NB4 (cell line): ENCODE results near the gene NEK1.

Experiments
- DNase-seq: peaks from one replicate; pipeline ENCODE4 v3.0.0; 2010; ENCODE audit warnings: low read depth
- H3K4me3 ChIP-seq: one replicate; pipeline ENCODE4 v1.5.1; 2011; ENCODE audit warnings: mild to moderate bottlenecking, low read depth, low read length, moderate library complexity
- MAX ChIP-seq: IDR thresholded peaks from 2 replicates; pipeline ENCODE4 v1.6.1; 2011; ENCODE audit warnings: low read depth, low read length
- MYC ChIP-seq: IDR thresholded peaks from 2 replicates; pipeline ENCODE4 v1.6.1; 2011; ENCODE audit warnings: low read depth, low read length
- POLR2A ChIP-seq: IDR thresholded peaks from 2 replicates; pipeline ENCODE4 v1.6.1; 2011; ENCODE audit warnings: mild to moderate bottlenecking; ENCODE audit not compliant: insufficient read length; ENCODE audit errors: extremely low read depth
- TF ChIP-seq, protein P1 (sequence below): IDR thresholded peaks from one replicate; pipeline ENCODE4 v1.5.1; 2012; ENCODE audit warnings: low read depth, low read length

NEK1 gene

GRCh38 chr4:169369634-169370033 is 242.7 kb downstream of the NEK1 start:
- DNase-seq, result peak; percentile 3
- H3K4me3 ChIP-seq, result no peak overlapping the region
- TF ChIP-seq POLR2A (no peak), MAX (no peak), MYC (no peak)
- TF ChIP-seq, protein P1, sequence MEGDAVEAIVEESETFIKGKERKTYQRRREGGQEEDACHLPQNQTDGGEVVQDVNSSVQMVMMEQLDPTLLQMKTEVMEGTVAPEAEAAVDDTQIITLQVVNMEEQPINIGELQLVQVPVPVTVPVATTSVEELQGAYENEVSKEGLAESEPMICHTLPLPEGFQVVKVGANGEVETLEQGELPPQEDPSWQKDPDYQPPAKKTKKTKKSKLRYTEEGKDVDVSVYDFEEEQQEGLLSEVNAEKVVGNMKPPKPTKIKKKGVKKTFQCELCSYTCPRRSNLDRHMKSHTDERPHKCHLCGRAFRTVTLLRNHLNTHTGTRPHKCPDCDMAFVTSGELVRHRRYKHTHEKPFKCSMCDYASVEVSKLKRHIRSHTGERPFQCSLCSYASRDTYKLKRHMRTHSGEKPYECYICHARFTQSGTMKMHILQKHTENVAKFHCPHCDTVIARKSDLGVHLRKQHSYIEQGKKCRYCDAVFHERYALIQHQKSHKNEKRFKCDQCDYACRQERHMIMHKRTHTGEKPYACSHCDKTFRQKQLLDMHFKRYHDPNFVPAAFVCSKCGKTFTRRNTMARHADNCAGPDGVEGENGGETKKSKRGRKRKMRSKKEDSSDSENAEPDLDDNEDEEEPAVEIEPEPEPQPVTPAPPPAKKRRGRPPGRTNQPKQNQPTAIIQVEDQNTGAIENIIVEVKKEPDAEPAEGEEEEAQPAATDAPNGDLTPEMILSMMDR, result no peak

DNA sequence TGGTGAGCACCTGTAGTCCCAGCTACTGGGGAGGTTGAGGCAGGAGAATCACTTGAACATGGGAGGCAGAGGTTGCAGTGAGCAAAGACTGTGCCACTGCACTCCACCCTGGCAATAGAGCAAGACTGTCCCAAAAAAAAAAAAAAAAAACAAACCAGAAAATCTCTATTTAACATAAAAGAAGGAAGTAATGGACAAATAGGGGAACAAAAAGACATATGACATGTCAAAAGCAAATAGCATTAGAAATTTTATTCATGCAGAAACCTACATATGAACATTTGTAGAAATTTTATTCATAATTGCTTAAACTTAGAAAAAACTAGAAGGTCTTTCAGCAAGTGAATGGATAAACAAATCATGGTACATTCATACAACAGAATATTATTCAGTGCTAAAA is 244.6 kb downstream of the NEK1 start:
- no peak for DNase-seq
- TF ChIP-seq MYC (no peak), MAX (no peak), POLR2A (no peak)
- TF ChIP-seq, protein P1, result no peak
- H3K4me3 ChIP-seq, result no peak overlapping the region

DNA sequence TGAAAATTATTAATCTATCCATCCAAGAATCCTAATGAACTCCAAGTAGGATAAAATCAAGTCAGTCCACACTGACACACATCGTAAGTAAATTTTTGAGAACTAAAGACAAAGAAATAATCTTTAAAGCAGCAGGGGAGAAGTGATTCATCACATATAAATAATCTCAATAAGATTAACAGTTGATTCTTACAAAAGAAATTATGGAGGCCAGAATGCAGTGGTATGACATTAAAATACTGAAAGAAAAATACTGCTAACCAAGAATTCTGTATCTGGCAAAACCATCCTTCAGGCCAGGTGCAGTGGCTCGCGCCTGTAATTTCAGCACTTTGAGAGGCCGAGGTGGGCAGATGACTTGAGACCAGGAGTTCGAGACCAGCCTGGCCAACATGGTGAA is 245.6 kb downstream of the NEK1 start:
- no peak overlapping the region for H3K4me3 ChIP-seq
- no peak for DNase-seq
- TF ChIP-seq POLR2A (no peak), MAX (no peak), MYC (no peak)
- TF ChIP-seq, protein P1, result no peak

DNA sequence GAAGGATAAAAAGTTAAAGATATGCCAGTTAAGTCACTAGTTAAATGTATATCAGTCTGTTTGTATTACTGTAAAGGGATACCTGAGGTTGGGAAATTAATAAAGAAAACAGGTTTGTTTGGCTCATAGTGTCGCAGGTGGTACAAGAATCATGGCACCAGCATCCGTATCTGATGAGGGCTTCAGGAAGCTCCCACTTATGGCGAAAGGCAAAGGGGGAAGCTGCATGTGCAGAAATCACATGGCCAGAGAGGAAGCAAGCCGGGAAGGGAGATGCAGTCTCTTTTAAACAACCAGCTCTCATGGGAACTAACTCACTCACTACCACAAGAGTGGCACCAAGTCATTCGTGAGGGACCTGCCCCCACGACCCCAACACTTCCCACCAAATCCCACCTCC is 249.8 kb downstream of the NEK1 start:
- H3K4me3 ChIP-seq, result no peak overlapping the region
- TF ChIP-seq, protein P1, result no peak
- no peak for TF ChIP-seq MYC
- no peak for TF ChIP-seq MAX
- no peak for TF ChIP-seq POLR2A
- DNase-seq, result peak; percentile 13

- TF ChIP-seq, protein P1, result no peak
- TF ChIP-seq MYC (no peak), POLR2A (no peak), MAX (no peak)
- DNase-seq, result no peak
- no peak overlapping the region for H3K4me3 ChIP-seq
These were observed 250.6 kb downstream of the NEK1 start for GRCh38 chr4:169361756-169362155.

GRCh38 chr4:169359961-169360360 is 252.4 kb downstream of the NEK1 start:
- no peak overlapping the region for H3K4me3 ChIP-seq
- TF ChIP-seq POLR2A (no peak), MYC (no peak), MAX (no peak)
- TF ChIP-seq, protein P1, result no peak
- DNase-seq, result no peak
